ENCODE measurements around the gene STK25.
"Not testable (repeated sequence)": the region's sequence is repeated elsewhere in the genome, so short reads cannot be mapped to it uniquely, and the experiment has no call there.

Gene STK25

GRCh38 chr2:241540401-241540770 lies 32.0 kb upstream of the STK25 start:
- in situ Hi-C loops (cut with HindIII; ENCODE audit: low sequenced_read_pairs): no loop called here

DNA sequence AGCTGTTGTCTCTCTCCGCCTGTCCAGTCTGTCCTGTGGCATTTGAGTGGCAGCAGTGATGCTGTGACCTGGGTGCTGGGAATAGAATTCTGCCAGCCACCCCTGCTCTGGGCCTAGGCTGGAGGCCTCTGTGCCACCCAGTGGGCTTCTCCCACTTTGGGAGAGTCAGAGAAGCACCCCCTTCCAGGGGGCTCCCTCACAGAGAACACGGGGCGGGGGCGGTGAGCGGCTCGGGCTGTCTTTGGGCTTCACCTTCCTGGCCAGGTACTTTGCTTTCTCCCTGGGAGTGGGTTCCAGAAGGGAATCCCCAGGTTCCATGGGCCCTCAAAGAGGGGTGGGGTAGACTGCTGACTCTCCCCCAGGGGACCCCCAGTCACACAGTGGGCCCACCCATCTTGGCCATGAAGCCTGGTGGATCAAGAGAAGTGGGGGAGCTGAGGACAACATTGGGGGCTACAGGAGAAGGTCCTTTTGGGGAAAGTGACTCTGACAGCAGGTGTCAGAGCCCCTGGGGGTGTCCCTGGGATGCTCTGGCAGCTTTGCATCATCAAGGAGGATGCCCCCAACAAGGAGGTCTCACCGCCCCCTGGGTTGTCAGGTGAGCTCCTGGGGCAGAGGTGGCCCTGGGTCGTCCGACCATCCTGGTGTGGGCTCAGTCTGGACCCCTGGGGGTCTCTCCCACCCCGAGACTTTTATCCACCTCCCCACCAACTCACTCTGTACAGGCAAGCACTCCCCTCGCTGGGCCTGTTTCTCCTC lies 31.4 kb upstream of the STK25 start:
- in situ Hi-C loops (cut with HindIII; ENCODE audit: low sequenced_read_pairs): no loop called here

- in situ Hi-C loops (cut with HindIII; ENCODE audit: low sequenced_read_pairs): no loop called here
Measured at GRCh38 chr2:241538838-241539615, 30.6 kb upstream of the STK25 start.

- in situ Hi-C loops (cut with HindIII; ENCODE audit: low sequenced_read_pairs): no loop called here
Measured at GRCh38 chr2:241535871-241536655, 27.7 kb upstream of the STK25 start.

- in situ Hi-C loops (cut with HindIII; ENCODE audit: low sequenced_read_pairs): no loop called here
Measured at GRCh38 chr2:241534701-241535375, 26.5 kb upstream of the STK25 start.

- in situ Hi-C loops (cut with HindIII; ENCODE audit: low sequenced_read_pairs): no loop called here
Measured at GRCh38 chr2:241534293-241534692, 25.9 kb upstream of the STK25 start.

GRCh38 chr2:241532733-241533601 lies 24.6 kb upstream of the STK25 start:
- in situ Hi-C loops (cut with HindIII; ENCODE audit: low sequenced_read_pairs): no loop called here

GRCh38 chr2:241532168-241532567 lies 23.8 kb upstream of the STK25 start:
- in situ Hi-C loops (cut with HindIII; ENCODE audit: low sequenced_read_pairs): no loop called here

DNA sequence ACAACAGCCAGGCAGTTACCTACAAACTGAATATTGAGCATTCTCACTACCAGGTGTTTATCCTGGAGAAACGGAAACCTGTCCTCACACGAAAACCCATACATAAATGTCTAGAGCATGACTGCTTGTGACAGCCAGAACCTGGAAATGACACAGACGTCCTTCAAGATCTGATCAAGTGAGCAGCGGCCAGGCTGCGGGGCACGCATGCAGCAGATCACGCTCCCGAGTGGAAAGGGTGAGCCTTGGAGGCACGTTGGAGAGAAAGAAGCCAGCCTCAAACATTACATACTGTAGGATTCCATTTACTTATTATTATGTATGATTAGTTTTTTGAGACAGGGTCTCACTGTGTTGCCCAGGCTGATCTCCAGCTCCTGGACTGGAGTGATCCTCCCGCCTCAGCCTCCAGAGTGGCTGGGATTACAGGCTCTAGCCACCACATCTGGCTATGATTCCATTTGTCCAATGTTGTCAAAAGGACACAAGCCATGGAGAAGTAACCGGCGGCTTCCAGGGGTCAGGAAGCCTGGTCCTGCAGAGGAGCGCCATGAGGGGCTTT lies 22.9 kb upstream of the STK25 start:
- in situ Hi-C loops (cut with HindIII; ENCODE audit: low sequenced_read_pairs): no loop called here

DNA sequence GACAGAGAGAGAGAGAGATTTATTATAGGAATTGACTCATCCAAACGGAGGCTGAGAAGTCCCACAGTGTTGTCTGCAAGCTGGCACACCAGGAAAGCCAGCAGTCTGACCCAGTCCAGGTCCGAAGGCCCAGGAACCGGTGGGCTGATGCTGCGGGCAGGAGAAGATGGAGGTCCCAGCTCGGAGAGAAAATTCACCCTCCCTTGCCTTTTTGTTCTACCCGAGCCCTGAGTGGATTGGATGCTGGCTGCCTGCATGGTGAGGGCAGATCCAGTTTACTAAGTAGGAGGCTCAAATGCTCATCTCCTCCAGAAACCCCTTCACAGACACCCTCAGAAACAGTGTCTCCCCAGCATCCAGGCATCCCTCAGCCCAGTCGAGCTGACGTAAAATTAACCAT lies 22.2 kb upstream of the STK25 start:
- in situ Hi-C loops (cut with HindIII; ENCODE audit: low sequenced_read_pairs): no loop called here

GRCh38 chr2:241525818-241526780 lies 17.7 kb upstream of the STK25 start:
- in situ Hi-C loops (cut with HindIII; ENCODE audit: low sequenced_read_pairs): not testable (repeated sequence)

DNA sequence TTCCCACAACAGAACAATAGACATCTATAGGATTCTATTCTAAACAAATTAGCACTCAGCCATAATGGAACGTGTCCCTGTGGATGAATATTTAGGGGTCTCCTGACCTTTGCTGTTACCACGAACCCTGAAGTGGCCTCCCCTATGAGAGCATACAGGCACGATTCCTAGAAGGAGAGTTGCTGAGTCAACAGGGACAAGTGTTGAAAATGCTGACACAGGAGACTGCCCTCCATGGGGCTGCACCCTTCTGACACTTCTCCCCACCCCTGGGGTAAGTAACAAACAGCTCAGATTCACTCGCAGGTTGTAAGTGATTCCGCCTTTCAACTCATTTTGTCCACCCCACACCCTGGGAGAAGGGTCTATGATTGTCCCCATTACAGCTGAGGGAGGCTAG lies 14.1 kb upstream of the STK25 start:
- in situ Hi-C loops (cut with HindIII; ENCODE audit: low sequenced_read_pairs): no loop called here

- in situ Hi-C loops (cut with HindIII; ENCODE audit: low sequenced_read_pairs): no loop called here
Measured at GRCh38 chr2:241519669-241520068, 11.3 kb upstream of the STK25 start.

DNA sequence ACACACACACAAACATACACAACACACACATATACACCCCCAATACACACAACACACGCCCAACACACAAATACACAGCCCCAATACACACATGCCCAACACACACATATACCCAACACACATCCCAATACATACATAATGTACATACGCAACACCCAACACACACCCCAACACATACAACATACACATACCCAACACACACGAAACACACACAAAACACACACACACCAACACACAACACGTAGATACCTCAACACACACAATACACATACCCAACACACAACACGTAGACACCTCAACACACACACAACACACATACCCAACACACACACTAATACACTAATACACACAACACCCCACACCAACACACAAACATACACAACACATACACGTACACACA lies 8.9 kb upstream of the STK25 start:
- in situ Hi-C loops (cut with HindIII; ENCODE audit: low sequenced_read_pairs): no loop called here

DNA sequence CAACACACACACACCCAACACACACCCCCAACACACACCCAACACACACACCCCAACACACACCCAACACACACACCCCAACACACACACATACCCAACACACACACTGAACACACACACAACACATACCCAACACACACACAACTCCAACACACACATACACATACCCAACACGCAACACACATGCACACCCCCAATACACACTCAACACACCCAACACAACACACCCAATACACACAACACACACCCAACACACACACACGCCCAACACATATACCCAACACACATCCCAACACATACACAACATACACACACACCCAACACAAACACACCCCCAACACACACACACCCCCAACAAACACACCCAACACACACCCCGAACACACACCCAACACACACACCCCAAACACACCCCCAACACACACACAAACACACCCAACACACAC lies 8.2 kb upstream of the STK25 start:
- in situ Hi-C loops (cut with HindIII; ENCODE audit: low sequenced_read_pairs): no loop called here

DNA sequence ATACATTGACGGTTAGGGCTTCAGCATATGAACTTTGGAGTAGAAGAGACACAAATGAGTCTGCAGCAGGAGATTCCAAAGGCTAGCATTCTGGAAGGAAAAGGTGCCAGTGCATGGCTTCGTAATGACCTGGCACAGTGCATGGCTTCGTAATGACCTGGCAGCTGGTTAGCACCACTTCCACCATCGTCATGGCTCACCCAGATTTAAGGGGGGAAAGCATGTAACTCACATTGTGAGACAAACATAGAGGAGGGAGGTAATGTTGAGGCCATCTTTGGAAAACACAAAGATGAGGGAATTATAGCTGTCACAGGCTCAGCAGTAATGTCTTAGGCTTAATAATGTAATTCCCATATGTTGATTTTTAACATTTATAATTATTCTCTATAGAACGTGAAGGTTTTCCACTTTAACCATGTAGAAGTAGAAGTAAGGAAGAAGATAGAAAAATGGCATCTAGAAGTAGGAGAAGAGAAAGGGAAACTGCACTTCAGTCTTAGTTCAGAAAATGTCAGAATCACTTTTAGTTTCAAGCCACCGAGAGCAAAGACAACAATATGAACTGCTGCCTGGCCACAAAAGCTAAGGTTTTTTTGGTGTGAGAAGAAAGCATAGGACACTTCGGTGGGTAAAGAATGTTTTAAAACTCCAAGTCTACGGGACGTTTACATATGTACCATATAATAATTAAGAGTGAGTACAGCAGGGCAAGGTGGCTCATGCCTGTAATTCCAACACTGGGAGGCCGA lies 6.8 kb upstream of the STK25 start:
- in situ Hi-C loops (cut with HindIII; ENCODE audit: low sequenced_read_pairs): no loop called here

GRCh38 chr2:241514553-241514952 lies 6.2 kb upstream of the STK25 start:
- in situ Hi-C loops (cut with HindIII; ENCODE audit: low sequenced_read_pairs): no loop called here
